ENCODE measurements around the gene SHROOM4. TPM values are rescaled to one million over a fixed set of nuclear protein-coding genes. Genes with fewer than 3 reads are reported as not detected.

SHROOM4 gene
- total and polyA plus RNA-seq, 2 donors (not counting 1 experiment from before 2014, with no cell fraction given): not detected

GRCh38 chrX:50751091-50751490, 62.9 kb downstream of the SHROOM4 start:
- no peak for DNase-seq
- no peak overlapping the region for H3K4me3 ChIP-seq (ENCODE audit: control extremely low read depth in 1 of 5, extremely low read depth in 1 of 5, insufficient read depth in 1 of 5, low read depth in 2 of 5, low read length in 4 of 5)
- H2AFZ ChIP-seq (ENCODE audit: insufficient read depth, low read depth, low read length, poor library complexity, severe bottlenecking): no peak overlapping the region
- no peak overlapping the region for H3K4me2 ChIP-seq (replicated peaks; ENCODE audit: low read depth, low read length, poor library complexity, severe bottlenecking)
- POLR2A ChIA-PET: no interaction called here
- ATAC-seq (ENCODE audit: low read depth): no peak
- no peaks in the 10 kb centered on the region for H3K9me3 ChIP-seq (ENCODE audit: control extremely low read depth in 1 of 3, control insufficient read depth in 2 of 3, insufficient read depth in 1 of 3, low read length in 2 of 3)
- no peak overlapping the region for H3K9ac ChIP-seq (ENCODE audit: low read length)
- H3K27ac Mint-ChIP-seq: no peak overlapping the region
- CTCF ChIA-PET: no interaction called here
- no peaks in the 10 kb centered on the region for H3K36me3 ChIP-seq (replicated peaks in 1 of 2; ENCODE audit: control extremely low read depth in 1 of 2, control insufficient read depth in 1 of 2, extremely low read depth in 1 of 2, insufficient read depth in 2 of 2, low read length in 1 of 2)
- no peaks in the 10 kb centered on the region for H3K9me3 Mint-ChIP-seq (ENCODE audit: insufficient read depth)
- peaks cover 5% of the 10 kb centered on the region for H3K27me3 Mint-ChIP-seq
- H3K4me1 Mint-ChIP-seq: no peaks in the 10 kb centered on the region
- no peaks in the 10 kb centered on the region for H4K20me1 ChIP-seq (ENCODE audit: control insufficient read depth, insufficient read depth, low read length, poor library complexity, severe bottlenecking)
- no peaks in the 10 kb centered on the region for H3K79me2 ChIP-seq (ENCODE audit: control insufficient read depth, insufficient read depth, low read length)
- H3K4me3 Mint-ChIP-seq: no peak overlapping the region
- WGBS (ENCODE audit: insufficient coverage): no CpG with 5 or more reads among the region's 2 CpGs
- H3K4me1 ChIP-seq (ENCODE audit: control insufficient read depth in 2 of 2, insufficient read depth in 2 of 2, low read length in 2 of 2): no peaks in the 10 kb centered on the region
- TF ChIP-seq CTCF (IDR thresholded peaks at IDR 0.05) (no peak), EZH2 (IDR thresholded peaks at IDR 0.05; ENCODE audit: borderline replicate concordance, insufficient read depth, low read depth, low read length, poor library complexity, severe bottlenecking) (no peak)
- peaks cover 0 to 8% (median 0%) of the 10 kb centered on the region in 4 experiments for H3K27me3 ChIP-seq (replicated peaks in 1 of 4; ENCODE audit: control extremely low read depth in 1 of 4, control insufficient read depth in 3 of 4, insufficient read depth in 4 of 4, low read length in 3 of 4)
- no peak overlapping the region for H3K27ac ChIP-seq (ENCODE audit: low read length in 2 of 2)
- intact Hi-C loops (cut with micrococcal nuclease): no loop called here

GRCh38 chrX:50747471-50747900, 66.5 kb downstream of the SHROOM4 start:
- Histone ChIP-seq H3K4me1 (ENCODE audit: control insufficient read depth in 2 of 2, insufficient read depth in 2 of 2, low read length in 2 of 2) (no peaks in the 10 kb centered on the region), H3K27ac (ENCODE audit: low read length in 2 of 2) (no peak overlapping the region), H3K4me3 (ENCODE audit: control extremely low read depth in 1 of 5, extremely low read depth in 1 of 5, insufficient read depth in 1 of 5, low read depth in 2 of 5, low read length in 4 of 5) (no peak overlapping the region), H3K4me2 (replicated peaks; ENCODE audit: low read depth, low read length, poor library complexity, severe bottlenecking) (no peak overlapping the region), H3K36me3 (replicated peaks in 1 of 2; ENCODE audit: control extremely low read depth in 1 of 2, control insufficient read depth in 1 of 2, extremely low read depth in 1 of 2, insufficient read depth in 2 of 2, low read length in 1 of 2) (no peaks in the 10 kb centered on the region), H3K79me2 (ENCODE audit: control insufficient read depth, insufficient read depth, low read length) (no peaks in the 10 kb centered on the region), H3K9ac (ENCODE audit: low read length) (no peak overlapping the region), H2AFZ (ENCODE audit: insufficient read depth, low read depth, low read length, poor library complexity, severe bottlenecking) (no peak overlapping the region), H3K9me3 (ENCODE audit: control extremely low read depth in 1 of 3, control insufficient read depth in 2 of 3, insufficient read depth in 1 of 3, low read length in 2 of 3) (no peaks in the 10 kb centered on the region), H3K27me3 (replicated peaks in 1 of 4; ENCODE audit: control extremely low read depth in 1 of 4, control insufficient read depth in 3 of 4, insufficient read depth in 4 of 4, low read length in 3 of 4) (peaks cover 0 to 8% (median 0%) of the 10 kb centered on the region in 4 experiments), H4K20me1 (ENCODE audit: control insufficient read depth, insufficient read depth, low read length, poor library complexity, severe bottlenecking) (no peaks in the 10 kb centered on the region)
- POLR2A ChIA-PET: no interaction called here
- Mint-ChIP-seq H3K9me3 (ENCODE audit: insufficient read depth) (no peaks in the 10 kb centered on the region), H3K4me1 (no peaks in the 10 kb centered on the region), H3K27ac (no peak overlapping the region), H3K27me3 (peaks cover 5% of the 10 kb centered on the region), H3K4me3 (no peak overlapping the region)
- TF ChIP-seq CTCF (IDR thresholded peaks at IDR 0.05): peak; percentile 54
- no peak for TF ChIP-seq EZH2 (IDR thresholded peaks at IDR 0.05; ENCODE audit: borderline replicate concordance, insufficient read depth, low read depth, low read length, poor library complexity, severe bottlenecking)
- no peak for ATAC-seq (ENCODE audit: low read depth)
- no CpG with 5 or more reads among the region's 1 CpG for WGBS (ENCODE audit: insufficient coverage)
- peak; percentile 1 for DNase-seq
- intact Hi-C loops (cut with micrococcal nuclease): no loop called here
- CTCF ChIA-PET: no interaction called here
